ENCODE data around the gene KCNJ10.

KCNJ10 gene

DNA sequence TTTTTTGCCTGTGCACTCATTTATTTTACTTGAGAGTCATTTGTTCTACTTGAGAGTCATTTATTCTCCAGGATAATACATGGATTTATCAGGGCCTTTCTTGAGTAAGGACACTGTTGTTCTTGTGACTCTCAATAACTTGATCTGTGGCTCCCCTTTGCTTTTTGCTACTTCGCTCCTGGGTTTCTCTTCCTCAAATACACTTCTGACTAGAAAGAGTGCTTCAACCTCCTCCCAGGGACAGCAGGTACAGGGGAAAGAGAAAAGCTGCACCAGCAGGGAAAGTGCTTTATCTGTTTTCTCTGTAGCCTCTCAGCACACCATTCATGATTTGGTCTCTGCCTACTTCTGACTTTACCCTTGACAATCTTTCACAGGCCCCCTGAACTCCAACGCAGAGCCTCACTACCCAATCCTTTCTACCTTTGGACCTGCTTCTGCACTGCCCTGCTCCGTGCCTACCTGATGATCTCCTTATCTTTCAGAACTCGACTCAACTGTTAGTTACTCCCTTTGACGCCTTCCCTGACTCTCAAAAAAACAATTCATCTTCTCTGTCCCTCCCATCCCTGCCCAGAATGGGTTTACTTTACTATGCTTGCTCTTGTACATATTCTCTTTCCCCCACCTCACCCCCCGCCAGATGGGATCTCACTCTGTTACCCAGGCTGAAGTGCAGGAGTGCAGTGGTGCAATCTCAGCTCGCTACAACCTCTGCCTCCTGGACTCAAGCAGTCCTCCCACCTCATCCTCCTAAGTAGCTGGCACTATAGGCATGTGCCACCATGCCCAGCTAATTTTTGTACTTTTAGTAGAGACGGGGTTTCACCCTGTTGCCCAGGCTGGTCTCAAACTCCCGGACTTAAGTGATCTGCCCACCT, 22.6 kb downstream of the KCNJ10 start:
- TF ChIP-seq CTCF (IDR thresholded peaks at IDR 0.05), result no peak
- Mint-ChIP-seq H3K27me3 (ENCODE audit: low read depth, poor library complexity) (peaks cover 17% of the 10 kb centered on the region), H3K4me3 (peak overlapping the region; percentile 62), H3K9me3 (no peaks in the 10 kb centered on the region), H3K4me1 (peaks cover 35% of the 10 kb centered on the region), H3K27ac (no peak overlapping the region), H3K36me3 (ENCODE audit: low read depth) (no peaks in the 10 kb centered on the region)
- DNase-seq, result no peak

DNA sequence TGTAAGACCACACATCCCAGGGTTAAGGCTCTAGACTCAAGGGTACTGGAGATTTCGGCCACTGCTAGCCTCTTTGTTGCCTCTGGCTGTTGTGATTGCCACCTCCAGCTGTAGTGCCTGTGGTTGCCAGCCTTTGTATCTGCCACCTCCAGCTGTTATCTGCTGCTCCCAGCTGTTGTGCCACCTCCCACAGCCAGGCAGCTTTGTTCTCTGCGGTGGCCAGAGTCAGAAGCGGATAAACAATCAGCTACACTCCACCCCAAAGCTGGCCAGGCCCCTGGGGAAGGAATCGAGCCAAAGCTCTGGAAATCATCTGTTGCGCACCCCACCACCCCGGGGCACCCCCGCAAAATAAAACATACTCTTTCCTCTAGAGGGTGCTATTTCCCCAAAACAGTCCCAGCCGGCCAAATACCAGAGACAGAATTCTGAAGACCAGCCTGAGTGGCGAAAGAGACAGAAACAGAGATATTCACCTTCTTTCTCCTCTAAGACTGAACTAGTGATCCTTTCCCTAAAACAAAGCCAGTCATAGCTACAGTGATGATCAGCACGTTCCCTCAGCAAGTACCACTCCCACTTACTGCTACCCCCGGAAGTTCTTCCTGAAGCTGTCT, 23.4 kb downstream of the KCNJ10 start:
- Mint-ChIP-seq H3K27me3 (ENCODE audit: low read depth, poor library complexity) (peaks cover 17% of the 10 kb centered on the region), H3K9me3 (no peaks in the 10 kb centered on the region), H3K36me3 (ENCODE audit: low read depth) (no peaks in the 10 kb centered on the region), H3K27ac (no peak overlapping the region), H3K4me1 (peaks cover 28% of the 10 kb centered on the region), H3K4me3 (peak overlapping the region; percentile 62)
- DNase-seq, result peak; percentile 40
- TF ChIP-seq CTCF (IDR thresholded peaks at IDR 0.05), result peak; percentile 62

DNA sequence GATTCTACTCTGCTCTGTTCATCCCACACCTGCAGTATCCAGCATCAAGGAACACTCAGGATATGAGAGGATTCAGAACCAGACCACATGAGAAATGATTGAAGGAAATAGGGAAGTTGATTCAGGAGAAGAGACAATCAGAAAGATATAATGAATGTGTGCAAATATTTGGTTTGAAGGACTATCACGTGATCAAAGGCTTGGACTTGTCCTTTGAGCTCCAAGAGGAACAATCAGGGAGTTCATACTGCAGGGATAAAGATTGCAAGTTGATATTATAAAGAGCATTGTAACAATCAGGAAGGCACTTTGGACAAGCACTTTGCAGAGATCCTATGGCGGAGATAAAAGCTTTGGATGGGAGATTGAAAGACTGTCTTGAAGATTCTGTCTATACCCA, 24.3 kb downstream of the KCNJ10 start:
- Mint-ChIP-seq H3K36me3 (ENCODE audit: low read depth) (no peaks in the 10 kb centered on the region), H3K4me1 (peaks cover 26% of the 10 kb centered on the region), H3K4me3 (no peak overlapping the region), H3K27me3 (ENCODE audit: low read depth, poor library complexity) (peaks cover 25% of the 10 kb centered on the region), H3K9me3 (no peaks in the 10 kb centered on the region), H3K27ac (no peak overlapping the region)
- TF ChIP-seq CTCF (IDR thresholded peaks at IDR 0.05), result no peak
- DNase-seq, result no peak

DNA sequence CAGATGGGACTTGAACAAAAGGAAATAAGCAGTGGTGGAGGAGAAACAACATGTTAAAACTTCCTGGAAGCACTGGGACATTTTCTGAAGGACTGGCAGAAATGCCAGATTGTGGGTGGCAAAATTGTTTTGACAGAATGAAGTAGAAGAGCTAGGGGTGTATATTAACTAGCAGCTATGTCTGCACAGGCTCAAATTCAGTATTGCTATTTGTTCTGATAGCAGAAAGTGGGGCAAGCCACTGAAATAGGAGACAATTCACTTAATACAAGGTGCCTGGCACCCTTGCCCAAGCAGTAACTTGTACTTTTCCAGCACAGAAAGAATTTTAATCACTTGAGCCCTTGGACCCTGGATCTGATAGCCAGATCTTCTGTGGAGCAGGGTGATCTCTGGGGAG, 26.4 kb downstream of the KCNJ10 start:
- Mint-ChIP-seq H3K27me3 (ENCODE audit: low read depth, poor library complexity) (peaks cover 24% of the 10 kb centered on the region), H3K4me1 (peaks cover 23% of the 10 kb centered on the region), H3K9me3 (no peaks in the 10 kb centered on the region), H3K36me3 (ENCODE audit: low read depth) (no peaks in the 10 kb centered on the region), H3K4me3 (no peak overlapping the region), H3K27ac (no peak overlapping the region)
- no peak for DNase-seq
- TF ChIP-seq CTCF (IDR thresholded peaks at IDR 0.05), result no peak

DNA sequence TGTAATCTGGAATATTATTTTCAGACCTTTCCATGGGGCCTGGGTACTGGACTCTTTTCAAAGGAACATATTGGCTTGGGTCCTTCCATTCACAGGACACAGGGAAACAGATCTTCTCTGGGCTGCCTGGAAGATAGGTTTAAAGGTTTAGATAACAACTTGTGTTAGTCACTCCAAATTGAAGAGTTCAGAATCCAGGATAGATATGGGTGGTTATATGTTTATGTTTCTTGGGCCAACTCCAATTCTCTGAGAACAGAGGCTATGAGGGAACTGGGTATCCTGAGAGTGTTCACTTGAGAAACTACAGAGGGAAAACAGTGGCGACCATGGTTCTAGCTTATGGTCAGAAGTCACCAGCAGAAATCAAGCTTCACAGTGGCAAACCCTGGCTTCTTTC, 29.5 kb downstream of the KCNJ10 start:
- H3K27me3 Mint-ChIP-seq (ENCODE audit: low read depth, poor library complexity), result peaks cover 38% of the 10 kb centered on the region
- H3K36me3 Mint-ChIP-seq (ENCODE audit: low read depth), result no peaks in the 10 kb centered on the region
- no peak overlapping the region for H3K27ac Mint-ChIP-seq

More for the DNA sequence above, 29.5 kb downstream of the KCNJ10 start:
- H3K9me3 Mint-ChIP-seq, result no peaks in the 10 kb centered on the region
- H3K4me3 Mint-ChIP-seq, result no peak overlapping the region
- no peak for TF ChIP-seq CTCF (IDR thresholded peaks at IDR 0.05)
- H3K4me1 Mint-ChIP-seq, result peaks cover 6% of the 10 kb centered on the region
- no peak for DNase-seq

All from nephron progenitor cell (in vitro differentiated cells).